GM12878 (cell line): Measurements from ENCODE around the gene TEX2. TPM values are rescaled to one million over a fixed set of nuclear protein-coding genes. Genes with fewer than 3 reads are reported as not detected.

ENCODE experiments used
- BACH1 ChIP-seq: fragments of 450-650 bp; IDR thresholded peaks from 2 replicates; pipeline ENCODE4 v1.6.1; 2017; ENCODE audit warnings: mild to moderate bottlenecking, borderline replicate concordance
- CBX5 ChIP-seq: sonication (generic); IDR thresholded peaks from 2 replicates; pipeline ENCODE4 v1.6.1; 2016; ENCODE audit warnings: low read depth, moderate library complexity, mild to moderate bottlenecking, inconsistent platforms
- EGR1 ChIP-seq, 2 experiments: IDR thresholded peaks; 1 replicate in 1 of 2; 2 replicates in 1 of 2; pipeline ENCODE4 v1.6.1; 2011 to 2012; ENCODE audit warnings: low read depth in 2 of 2, low read length in 2 of 2, borderline replicate concordance in 1 of 2, mild to moderate bottlenecking in 1 of 2, moderate library complexity in 1 of 2
- HCFC1 ChIP-seq: fragments of 150-350 bp; IDR thresholded peaks from 2 replicates; pipeline ENCODE4 v1.6.1; 2014; ENCODE audit warnings: low read length
- IRF4 ChIP-seq: IDR thresholded peaks from 2 replicates; pipeline ENCODE4 v1.6.1; 2011; ENCODE audit warnings: low read depth, low read length
- JUNB ChIP-seq: IDR thresholded peaks from 2 replicates; pipeline ENCODE4 v1.6.1; 2016; ENCODE audit warnings: antibody characterized with exemption, mild to moderate bottlenecking
- LARP7 ChIP-seq: fragments of 450-650 bp; IDR thresholded peaks from 2 replicates; pipeline ENCODE4 v1.6.1; 2017; ENCODE audit warnings: mild to moderate bottlenecking
- MTA2 ChIP-seq: fragments of 450-650 bp; IDR thresholded peaks from 2 replicates; pipeline ENCODE4 v1.6.1; 2016; ENCODE audit warnings: low read depth, mild to moderate bottlenecking, moderate library complexity
- NBN ChIP-seq: fragments of 450-650 bp; IDR thresholded peaks from 2 replicates; pipeline ENCODE4 v1.6.1; 2016
- RAD21 ChIP-seq: IDR thresholded peaks from 2 replicates; pipeline ENCODE4 v1.6.1; 2011; ENCODE audit warnings: mild to moderate bottlenecking, low read depth, low read length, moderate library complexity; ENCODE audit not compliant: insufficient read depth
- RB1 ChIP-seq: fragments of 450-650 bp; formaldehyde crosslinking; IDR thresholded peaks from 2 replicates; pipeline ENCODE4 v1.6.1; 2017; ENCODE audit warnings: mild to moderate bottlenecking, borderline replicate concordance
- SMARCA5 ChIP-seq: fragments of 450-650 bp; IDR thresholded peaks from 2 replicates; pipeline ENCODE4 v1.6.1; 2017; ENCODE audit warnings: mild to moderate bottlenecking
- SPI1 ChIP-seq: IDR thresholded peaks from 2 replicates; pipeline ENCODE4 v1.6.1; 2011; ENCODE audit warnings: low read depth, mild to moderate bottlenecking, low read length, moderate library complexity, borderline replicate concordance; ENCODE audit not compliant: insufficient read depth
- STAT3 ChIP-seq: IDR thresholded peaks from 2 replicates; pipeline ENCODE4 v1.6.1; 2011; ENCODE audit warnings: low read depth, low read length, improper control_type of control experiment
- TAF1 ChIP-seq: IDR thresholded peaks from 2 replicates; pipeline ENCODE4 v1.6.1; 2011; ENCODE audit warnings: mild to moderate bottlenecking, low read depth, low read length, borderline replicate concordance
- TBL1XR1 ChIP-seq: IDR thresholded peaks from 2 replicates; pipeline ENCODE4 v1.6.1; 2012; ENCODE audit warnings: low read depth, low read length, improper control_type of control experiment
- ZNF207 ChIP-seq: fragments of 450-650 bp; IDR thresholded peaks from 2 replicates; pipeline ENCODE4 v1.6.1; 2014; ENCODE audit warnings: antibody characterized with exemption, mild to moderate bottlenecking, borderline replicate concordance
- polyA plus RNA-seq, 11 experiments: library from polyadenylated mRNA; depleted of rRNA in 4 of 11; unstranded in 6 of 11; stranded (reverse) in 5 of 11; fragments of >200 nt; fragmentation: Nextera tagmentation in 4 of 11; fragmentation: Illumina TruSeq in 1 of 11; extraction: Ambion mirVana in 4 of 11; extraction: Trizol in 1 of 11; gene quantifications; 1 replicate in 1 of 11; 2 replicates in 10 of 11; pipeline versions ENCODE4 v1.2.1 to v1.2.3, GENCODE V29; 2011 to 2016; ENCODE audit warnings: inconsistent platforms in 2 of 11, missing spikeins in 2 of 11, low read depth in 1 of 11
- total RNA-seq, 4 experiments: library from RNA; depleted of rRNA in 3 of 4; stranded (reverse); fragments of >200 nt in 3 of 4; fragmentation: Illumina TruSeq in 1 of 4; extraction: Trizol in 1 of 4; gene quantifications; 2 replicates each; pipeline versions ENCODE4 v1.2.1 to v1.2.3, GENCODE V29; 2013 to 2021
- TF ChIP-seq, protein P1 (sequence below): IDR thresholded peaks from 2 replicates; pipeline ENCODE4 v1.6.1; 2011; ENCODE audit warnings: low read depth, mild to moderate bottlenecking, low read length, moderate library complexity, borderline replicate concordance; ENCODE audit errors: extremely low read depth
- TF ChIP-seq, protein P2 (sequence below): fragments of 450-650 bp; IDR thresholded peaks from 2 replicates; pipeline ENCODE4 v1.6.1; 2018; ENCODE audit warnings: mild to moderate bottlenecking, low read depth, moderate library complexity; ENCODE audit not compliant: partially characterized antibody
- TF ChIP-seq, protein P3 (sequence below): IDR thresholded peaks from 2 replicates; pipeline ENCODE4 v1.6.1; 2012; ENCODE audit warnings: low read depth, low read length, improper control_type of control experiment
- TF ChIP-seq, protein P4 (sequence below): IDR thresholded peaks from 2 replicates; pipeline ENCODE4 v1.6.1; 2011; ENCODE audit warnings: low read depth, low read length, improper control_type of control experiment, borderline replicate concordance
- TF ChIP-seq, protein P5 (sequence below): IDR thresholded peaks from 2 replicates; pipeline ENCODE4 v1.6.1; 2012; ENCODE audit warnings: low read depth, low read length, improper control_type of control experiment
- TF ChIP-seq, protein P6 (sequence below): fragments of 450-650 bp; IDR thresholded peaks from 2 replicates; pipeline ENCODE4 v1.6.1; 2017; ENCODE audit warnings: mild to moderate bottlenecking, low read depth, inconsistent platforms; ENCODE audit not compliant: poor library complexity, severe bottlenecking

The TEX2 gene
- total and polyA plus RNA-seq, 10 of the 15 experiments (the other 5 are each of a cell fraction or from before 2014, with no cell fraction given) = 3.8 to 19.9 (median 15.8) TPM

DNA sequence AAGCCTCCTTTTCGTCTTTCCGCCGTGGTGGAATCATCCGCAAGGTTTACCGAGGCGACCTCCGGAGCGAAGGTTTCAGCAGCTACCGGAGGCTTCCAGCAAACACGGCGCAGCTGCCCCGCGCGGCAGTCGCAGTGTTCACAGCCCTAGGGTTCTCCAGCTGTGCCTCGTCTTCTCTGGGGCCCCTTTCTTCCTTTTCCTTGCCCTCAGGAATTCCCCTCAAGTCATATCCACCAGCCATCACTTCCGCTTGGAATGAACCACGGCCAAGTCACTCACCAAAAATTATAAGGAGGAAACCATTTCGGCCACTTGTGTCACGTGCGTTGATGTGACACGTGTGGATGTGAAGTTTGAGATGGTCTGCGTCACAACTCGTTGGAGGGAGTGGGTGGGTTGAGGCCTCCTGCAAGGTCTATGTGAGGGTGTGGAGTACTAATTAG is 132.5 kb downstream of the TEX2 start (continued):
- TF ChIP-seq BACH1 (peak; percentile 54; the same call in 1 of the 2 replicates), CBX5 (no peak), SPI1 (peak; percentile 66; the same call in 1 of the 2 replicates), HCFC1 (no peak), ZNF207 (peak; percentile 52; the same call in 1 of the 2 replicates), SMARCA5 (peak; percentile 80; the same call in 1 of the 2 replicates), STAT3 (no peak), RAD21 (0 out of 2 replicates have a peak, but pooled peaks have one; percentile 8), TBL1XR1 (peak; percentile 17; the same call in 1 of the 2 replicates), RB1 (peak; percentile 46; the same call in 1 of the 2 replicates), IRF4 (peak; percentile 56; the same call in 1 of the 2 replicates), MTA2 (peak; percentile 77), TAF1 (no peak), EGR1 (IDR thresholded peaks at IDR 0.05; ENCODE audit: borderline replicate concordance in 1 of 2, low read depth in 2 of 2, low read length in 2 of 2) (peak in 1 of 2 experiments; percentile 74; a peak in 2 of 3 replicates), NBN (peak; percentile 83), LARP7 (peak; percentile 73; the same call in 1 of the 2 replicates), JUNB (peak; percentile 69)
- TF ChIP-seq, protein P1, sequence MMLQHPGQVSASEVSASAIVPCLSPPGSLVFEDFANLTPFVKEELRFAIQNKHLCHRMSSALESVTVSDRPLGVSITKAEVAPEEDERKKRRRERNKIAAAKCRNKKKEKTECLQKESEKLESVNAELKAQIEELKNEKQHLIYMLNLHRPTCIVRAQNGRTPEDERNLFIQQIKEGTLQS = peak; percentile 56
- TF ChIP-seq, protein P2, sequence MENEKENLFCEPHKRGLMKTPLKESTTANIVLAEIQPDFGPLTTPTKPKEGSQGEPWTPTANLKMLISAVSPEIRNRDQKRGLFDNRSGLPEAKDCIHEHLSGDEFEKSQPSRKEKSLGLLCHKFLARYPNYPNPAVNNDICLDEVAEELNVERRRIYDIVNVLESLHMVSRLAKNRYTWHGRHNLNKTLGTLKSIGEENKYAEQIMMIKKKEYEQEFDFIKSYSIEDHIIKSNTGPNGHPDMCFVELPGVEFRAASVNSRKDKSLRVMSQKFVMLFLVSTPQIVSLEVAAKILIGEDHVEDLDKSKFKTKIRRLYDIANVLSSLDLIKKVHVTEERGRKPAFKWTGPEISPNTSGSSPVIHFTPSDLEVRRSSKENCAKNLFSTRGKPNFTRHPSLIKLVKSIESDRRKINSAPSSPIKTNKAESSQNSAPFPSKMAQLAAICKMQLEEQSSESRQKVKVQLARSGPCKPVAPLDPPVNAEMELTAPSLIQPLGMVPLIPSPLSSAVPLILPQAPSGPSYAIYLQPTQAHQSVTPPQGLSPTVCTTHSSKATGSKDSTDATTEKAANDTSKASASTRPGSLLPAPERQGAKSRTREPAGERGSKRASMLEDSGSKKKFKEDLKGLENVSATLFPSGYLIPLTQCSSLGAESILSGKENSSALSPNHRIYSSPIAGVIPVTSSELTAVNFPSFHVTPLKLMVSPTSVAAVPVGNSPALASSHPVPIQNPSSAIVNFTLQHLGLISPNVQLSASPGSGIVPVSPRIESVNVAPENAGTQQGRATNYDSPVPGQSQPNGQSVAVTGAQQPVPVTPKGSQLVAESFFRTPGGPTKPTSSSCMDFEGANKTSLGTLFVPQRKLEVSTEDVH = no peak
- TF ChIP-seq, protein P3, sequence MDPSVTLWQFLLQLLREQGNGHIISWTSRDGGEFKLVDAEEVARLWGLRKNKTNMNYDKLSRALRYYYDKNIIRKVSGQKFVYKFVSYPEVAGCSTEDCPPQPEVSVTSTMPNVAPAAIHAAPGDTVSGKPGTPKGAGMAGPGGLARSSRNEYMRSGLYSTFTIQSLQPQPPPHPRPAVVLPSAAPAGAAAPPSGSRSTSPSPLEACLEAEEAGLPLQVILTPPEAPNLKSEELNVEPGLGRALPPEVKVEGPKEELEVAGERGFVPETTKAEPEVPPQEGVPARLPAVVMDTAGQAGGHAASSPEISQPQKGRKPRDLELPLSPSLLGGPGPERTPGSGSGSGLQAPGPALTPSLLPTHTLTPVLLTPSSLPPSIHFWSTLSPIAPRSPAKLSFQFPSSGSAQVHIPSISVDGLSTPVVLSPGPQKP = no peak
- TF ChIP-seq, protein P4, sequence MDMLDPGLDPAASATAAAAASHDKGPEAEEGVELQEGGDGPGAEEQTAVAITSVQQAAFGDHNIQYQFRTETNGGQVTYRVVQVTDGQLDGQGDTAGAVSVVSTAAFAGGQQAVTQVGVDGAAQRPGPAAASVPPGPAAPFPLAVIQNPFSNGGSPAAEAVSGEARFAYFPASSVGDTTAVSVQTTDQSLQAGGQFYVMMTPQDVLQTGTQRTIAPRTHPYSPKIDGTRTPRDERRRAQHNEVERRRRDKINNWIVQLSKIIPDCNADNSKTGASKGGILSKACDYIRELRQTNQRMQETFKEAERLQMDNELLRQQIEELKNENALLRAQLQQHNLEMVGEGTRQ = peak; percentile 76; the same call in 1 of the 2 replicates
- TF ChIP-seq, protein P5, sequence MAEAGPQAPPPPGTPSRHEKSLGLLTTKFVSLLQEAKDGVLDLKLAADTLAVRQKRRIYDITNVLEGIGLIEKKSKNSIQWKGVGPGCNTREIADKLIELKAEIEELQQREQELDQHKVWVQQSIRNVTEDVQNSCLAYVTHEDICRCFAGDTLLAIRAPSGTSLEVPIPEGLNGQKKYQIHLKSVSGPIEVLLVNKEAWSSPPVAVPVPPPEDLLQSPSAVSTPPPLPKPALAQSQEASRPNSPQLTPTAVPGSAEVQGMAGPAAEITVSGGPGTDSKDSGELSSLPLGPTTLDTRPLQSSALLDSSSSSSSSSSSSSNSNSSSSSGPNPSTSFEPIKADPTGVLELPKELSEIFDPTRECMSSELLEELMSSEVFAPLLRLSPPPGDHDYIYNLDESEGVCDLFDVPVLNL = no peak
- TF ChIP-seq, protein P6, sequence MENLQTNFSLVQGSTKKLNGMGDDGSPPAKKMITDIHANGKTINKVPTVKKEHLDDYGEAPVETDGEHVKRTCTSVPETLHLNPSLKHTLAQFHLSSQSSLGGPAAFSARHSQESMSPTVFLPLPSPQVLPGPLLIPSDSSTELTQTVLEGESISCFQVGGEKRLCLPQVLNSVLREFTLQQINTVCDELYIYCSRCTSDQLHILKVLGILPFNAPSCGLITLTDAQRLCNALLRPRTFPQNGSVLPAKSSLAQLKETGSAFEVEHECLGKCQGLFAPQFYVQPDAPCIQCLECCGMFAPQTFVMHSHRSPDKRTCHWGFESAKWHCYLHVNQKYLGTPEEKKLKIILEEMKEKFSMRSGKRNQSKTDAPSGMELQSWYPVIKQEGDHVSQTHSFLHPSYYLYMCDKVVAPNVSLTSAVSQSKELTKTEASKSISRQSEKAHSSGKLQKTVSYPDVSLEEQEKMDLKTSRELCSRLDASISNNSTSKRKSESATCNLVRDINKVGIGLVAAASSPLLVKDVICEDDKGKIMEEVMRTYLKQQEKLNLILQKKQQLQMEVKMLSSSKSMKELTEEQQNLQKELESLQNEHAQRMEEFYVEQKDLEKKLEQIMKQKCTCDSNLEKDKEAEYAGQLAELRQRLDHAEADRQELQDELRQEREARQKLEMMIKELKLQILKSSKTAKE = no peak
